ENCODE results near the gene MRGPRG. TPM values are rescaled to one million over a fixed set of nuclear protein-coding genes. Genes with fewer than 3 reads are reported as not detected.

MRGPRG gene
- not detected in 2 replicates for total RNA-seq

GRCh38 chr11:3218483-3219280 lies at the start of gene MRGPRG:
Gene MRGPRG, minus strand, starts transcription at chr11:3218813. Its CDS starts 0 bp downstream, at chr11:3218813.

GRCh38 chr11:3231851-3232744 lies 13.5 kb upstream of the MRGPRG start, which contains the start of gene MRGPRE:
Gene MRGPRE, minus strand, starts transcription at chr11:3232417. Its CDS starts 3,618 bp downstream, at chr11:3228799.

Other genes starting within 250 kb of the MRGPRG start
- 66.5 and 125 TPM in 2 replicates for gene NAP1L4, start 226.5 kb downstream of the MRGPRG start, total RNA-seq
- 72.4 and 100 TPM in 2 replicates for gene CARS1, start 161.4 kb downstream of the MRGPRG start, total RNA-seq
- 30.9 and 52.1 TPM in 2 replicates for gene OSBPL5, start 53.5 kb downstream of the MRGPRG start, total RNA-seq
- gene MRGPRE, start 13.6 kb upstream of the MRGPRG start, total RNA-seq: not detected in 2 replicates
- gene ZNF195, start 160.3 kb upstream of the MRGPRG start, total RNA-seq: 12.3 and 28.3 TPM in 2 replicates

Data from placental pericyte (primary cell).